CD4-positive, alpha-beta T cell (primary cell): ENCODE results near the gene PLCB1. TPM values are rescaled to one million over a fixed set of nuclear protein-coding genes. Genes with fewer than 3 reads are reported as not detected.
"Not testable (repeated sequence)": the region's sequence is repeated elsewhere in the genome, so short reads cannot be mapped to it uniquely, and the experiment has no call there.

Experiments
- ATAC-seq: fragments of 200-7000 bp; cut with Tn5 transposase; one replicate; pipeline ENCODE4 v1.10.0; 2022; ENCODE audit warnings: mild to moderate bottlenecking; ENCODE audit not compliant: poor library complexity
- CTCF ChIA-PET: fragments of 350-600 bp; sonication (Branson Sonifier 250); formaldehyde crosslinking; loops from one replicate; lab custom pipeline; 2021; ENCODE audit warnings: antibody characterized with exemption, inconsistent platforms; lab: Charles Lee
- POLR2A ChIA-PET: fragments of 350-600 bp; sonication (Branson Sonifier 250); formaldehyde crosslinking; loops from one replicate; lab custom pipeline; 2021; ENCODE audit warnings: antibody characterized with exemption, inconsistent platforms; lab: Charles Lee
- DNase-seq, 14 experiments: peaks; one replicate each; pipeline ENCODE4 v3.0.0-alpha.2; 2013 to 2020; ENCODE audit warnings: mixed read lengths in 2 of 14
- H3K27ac ChIP-seq, 2 donors: one replicate each; pipeline versions ENCODE4 v1.5.1 to v1.7.0; 2013; ENCODE audit warnings: low read length in 2 of 2, low read depth in 1 of 2, mild to moderate bottlenecking in 1 of 2
- H3K27me3 ChIP-seq, 2 experiments: 1 replicate in 1 of 2; 2 replicates in 1 of 2; pipeline versions ENCODE4 v1.6.1 to v1.7.0; 2013; ENCODE audit warnings: low read length in 2 of 2, control low read depth in 1 of 2, mild to moderate bottlenecking in 1 of 2, moderate library complexity in 1 of 2; ENCODE audit not compliant: insufficient read depth in 2 of 2, control insufficient read depth in 1 of 2
- H3K36me3 ChIP-seq: one replicate; pipeline ENCODE4 v1.6.1; 2013; ENCODE audit warnings: low read length, control low read depth; ENCODE audit not compliant: insufficient read depth
- H3K4me1 ChIP-seq: one replicate; pipeline ENCODE4 v1.6.1; 2013; ENCODE audit warnings: low read length, control low read depth; ENCODE audit not compliant: insufficient read depth
- H3K4me3 ChIP-seq: one replicate; pipeline ENCODE4 v1.5.1; 2013; ENCODE audit warnings: mild to moderate bottlenecking, low read length, moderate library complexity
- H3K9me3 ChIP-seq, 2 experiments: 1 replicate in 1 of 2; 2 replicates in 1 of 2; pipeline versions ENCODE4 v1.6.1 to v1.7.0; 2013; ENCODE audit warnings: low read length in 2 of 2, mild to moderate bottlenecking in 2 of 2, control low read depth in 1 of 2, moderate library complexity in 1 of 2; ENCODE audit not compliant: control insufficient read depth in 1 of 2, insufficient read depth in 1 of 2
- H3K27ac Mint-ChIP-seq: one replicate; pipeline ENCODE4 v1.8.0; 2020; ENCODE audit warnings: mixed read lengths
- H3K27me3 Mint-ChIP-seq: one replicate; pipeline ENCODE4 v1.8.0; 2021; ENCODE audit warnings: mixed read lengths
- H3K36me3 Mint-ChIP-seq: one replicate; pipeline ENCODE4 v1.8.0; 2021; ENCODE audit warnings: low read depth, mixed read lengths
- H3K4me1 Mint-ChIP-seq: one replicate; pipeline ENCODE4 v1.8.0; 2021; ENCODE audit warnings: low read depth, mixed read lengths
- H3K4me3 Mint-ChIP-seq: one replicate; pipeline ENCODE4 v1.8.0; 2020; ENCODE audit warnings: mild to moderate bottlenecking, mixed read lengths
- H3K9me3 Mint-ChIP-seq: one replicate; pipeline ENCODE4 v1.8.0; 2020; ENCODE audit warnings: mixed read lengths
- CTCF ChIP-seq: fragments of 200-600 bp; IDR thresholded peaks from one replicate; pipeline ENCODE4 v1.8.0; 2022; ENCODE audit warnings: antibody characterized with exemption, mild to moderate bottlenecking
- intact Hi-C, 2 experiments: fragments of 100-400 bp; cut with DNase I in 1 of 2; cut with micrococcal nuclease in 1 of 2; formaldehyde crosslinking; loops; one replicate each; pipeline versions ENCODE4 v1.15.1 to v1.9.0; 2023 to 2025; cut with DNase I, micrococcal nuclease
- total RNA-seq, 174 experiments: library from RNA in 2 of 174; stranded (reverse) in 2 of 174; gene quantifications; one replicate each; pipeline ENCODE4 v1.2.3 and lab custom pipeline; 2021 to 2026

Gene PLCB1
- total RNA-seq, 2 experiments from 2014 or later = 3.8 to 5.6 TPM

- Mint-ChIP-seq H3K27ac (no peak overlapping the region), H3K27me3 (no peaks in the 10 kb centered on the region), H3K36me3 (no peaks in the 10 kb centered on the region), H3K9me3 (no peaks in the 10 kb centered on the region), H3K4me3 (no peak overlapping the region), H3K4me1 (no peaks in the 10 kb centered on the region)
- Histone ChIP-seq H3K27me3 (no peaks in the 10 kb centered on the region), H3K36me3 (no peaks in the 10 kb centered on the region), H3K27ac (no peak overlapping the region), H3K4me3 (no peak overlapping the region), H3K4me1 (no peaks in the 10 kb centered on the region), H3K9me3 (no peaks in the 10 kb centered on the region)
- ChIA-PET CTCF (no interaction called here), POLR2A (no interaction called here)
- no peak for TF ChIP-seq CTCF
- no peak for ATAC-seq
- intact Hi-C loops = no loop called here
- DNase-seq = peak in 2 of 14 experiments; percentile 22 to 26
These were observed 301.2 kb downstream of the PLCB1 start for GRCh38 chr20:8433291-8433690.

GRCh38 chr20:8434326-8434876 is 302.3 kb downstream of the PLCB1 start:
- H3K27me3 Mint-ChIP-seq = no peaks in the 10 kb centered on the region
- no peaks in the 10 kb centered on the region for H3K36me3 ChIP-seq
- ChIA-PET CTCF (interaction anchor here (0.5 kb wide), 1 partner anchor 23 kb away, joined by 3 read pairs; no protein-coding TSS in a partner anchor), POLR2A (no interaction called here)
- DNase-seq (peak in 2 of 14 experiments; percentile 10 to 23), ATAC-seq (no peak)
- no peaks in the 10 kb centered on the region for H3K27me3 ChIP-seq
- H3K36me3 Mint-ChIP-seq = no peaks in the 10 kb centered on the region
- no peak overlapping the region for H3K27ac Mint-ChIP-seq
- intact Hi-C loops = no loop called here
- H3K4me1 ChIP-seq = no peaks in the 10 kb centered on the region
- H3K4me1 Mint-ChIP-seq = no peaks in the 10 kb centered on the region
- TF ChIP-seq CTCF = no peak
- no peak overlapping the region for H3K27ac ChIP-seq
- H3K9me3 Mint-ChIP-seq = no peaks in the 10 kb centered on the region
- no peak overlapping the region for H3K4me3 ChIP-seq
- H3K4me3 Mint-ChIP-seq = no peak overlapping the region
- H3K9me3 ChIP-seq = no peaks in the 10 kb centered on the region

- no peak overlapping the region for H3K4me3 ChIP-seq
- TF ChIP-seq CTCF = no peak
- ChIA-PET POLR2A (no interaction called here), CTCF (no interaction called here)
- Mint-ChIP-seq H3K27me3 (no peaks in the 10 kb centered on the region), H3K9me3 (no peaks in the 10 kb centered on the region), H3K27ac (no peak overlapping the region), H3K4me1 (no peaks in the 10 kb centered on the region), H3K4me3 (no peak overlapping the region), H3K36me3 (no peaks in the 10 kb centered on the region)
- peak in 1 of 14 experiments; percentile 8 for DNase-seq
- intact Hi-C loops = no loop called here
- no peak overlapping the region for H3K27ac ChIP-seq
- H3K4me1 ChIP-seq = no peaks in the 10 kb centered on the region
- H3K36me3 ChIP-seq = no peaks in the 10 kb centered on the region
- no peaks in the 10 kb centered on the region for H3K9me3 ChIP-seq
- no peaks in the 10 kb centered on the region for H3K27me3 ChIP-seq
- ATAC-seq = no peak
These were observed 303.4 kb downstream of the PLCB1 start for GRCh38 chr20:8435285-8436035.

DNA sequence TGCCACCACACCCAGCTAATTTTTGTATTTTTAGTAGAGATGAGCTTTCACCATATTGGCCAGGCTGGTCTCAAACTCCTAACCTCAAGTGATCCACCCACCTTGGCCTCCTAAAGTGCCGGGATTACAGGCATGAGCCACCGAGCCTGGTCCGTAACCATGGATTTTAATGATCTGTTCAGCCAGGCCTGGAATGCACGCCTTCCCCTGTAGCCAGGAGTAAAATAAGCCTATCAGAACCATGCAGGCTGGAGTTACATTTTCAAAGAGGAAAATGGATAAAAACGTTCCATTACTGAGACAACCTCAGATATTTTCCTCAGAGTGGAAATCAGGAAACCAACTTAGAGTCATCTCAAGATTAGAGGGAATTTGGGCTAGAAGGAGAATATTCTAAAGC is 304.9 kb downstream of the PLCB1 start:
- H3K36me3 ChIP-seq, H3K36me3 Mint-ChIP-seq, H3K27me3 Mint-ChIP-seq, H3K27ac ChIP-seq, intact Hi-C loops, H3K9me3 Mint-ChIP-seq, H3K4me3 ChIP-seq, H3K9me3 ChIP-seq, CTCF ChIA-PET, ATAC-seq, DNase-seq, H3K4me3 Mint-ChIP-seq, H3K27ac Mint-ChIP-seq, POLR2A ChIA-PET, H3K27me3 ChIP-seq, H3K4me1 Mint-ChIP-seq, H3K4me1 ChIP-seq: not testable (repeated sequence)
